Measurements from ENCODE around the gene RASGRF1.

DNA sequence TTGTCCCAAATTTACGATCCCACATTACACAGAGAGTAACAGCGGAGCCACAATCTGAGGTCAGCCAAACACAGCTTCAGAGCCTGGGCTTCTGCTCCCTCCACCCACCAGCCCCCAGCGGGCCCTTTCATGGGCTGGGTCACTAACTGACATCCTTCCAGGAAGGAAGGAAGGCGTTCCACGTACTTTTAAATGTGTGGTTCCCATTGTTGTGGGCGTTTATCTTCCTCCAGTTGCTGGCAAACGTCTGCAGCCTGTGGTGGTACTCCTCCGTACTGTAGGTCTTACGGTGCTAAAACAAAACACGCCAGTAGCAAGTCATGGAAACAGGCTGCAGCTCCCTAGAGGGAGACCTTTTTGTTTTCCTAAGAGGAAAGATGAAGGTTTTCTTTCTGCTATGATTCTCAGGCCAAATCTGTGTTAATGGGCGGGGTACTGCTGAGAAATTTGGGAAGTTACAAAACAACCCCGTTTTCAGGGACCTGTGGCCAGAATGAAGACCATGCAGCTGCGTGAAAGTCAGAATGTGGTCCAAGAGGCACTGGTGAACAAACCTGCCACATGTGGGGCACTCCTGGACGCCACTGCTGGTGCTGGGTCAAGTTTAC lies 153.3 kb downstream of the RASGRF1 start:
- TF ChIP-seq, protein P1, sequence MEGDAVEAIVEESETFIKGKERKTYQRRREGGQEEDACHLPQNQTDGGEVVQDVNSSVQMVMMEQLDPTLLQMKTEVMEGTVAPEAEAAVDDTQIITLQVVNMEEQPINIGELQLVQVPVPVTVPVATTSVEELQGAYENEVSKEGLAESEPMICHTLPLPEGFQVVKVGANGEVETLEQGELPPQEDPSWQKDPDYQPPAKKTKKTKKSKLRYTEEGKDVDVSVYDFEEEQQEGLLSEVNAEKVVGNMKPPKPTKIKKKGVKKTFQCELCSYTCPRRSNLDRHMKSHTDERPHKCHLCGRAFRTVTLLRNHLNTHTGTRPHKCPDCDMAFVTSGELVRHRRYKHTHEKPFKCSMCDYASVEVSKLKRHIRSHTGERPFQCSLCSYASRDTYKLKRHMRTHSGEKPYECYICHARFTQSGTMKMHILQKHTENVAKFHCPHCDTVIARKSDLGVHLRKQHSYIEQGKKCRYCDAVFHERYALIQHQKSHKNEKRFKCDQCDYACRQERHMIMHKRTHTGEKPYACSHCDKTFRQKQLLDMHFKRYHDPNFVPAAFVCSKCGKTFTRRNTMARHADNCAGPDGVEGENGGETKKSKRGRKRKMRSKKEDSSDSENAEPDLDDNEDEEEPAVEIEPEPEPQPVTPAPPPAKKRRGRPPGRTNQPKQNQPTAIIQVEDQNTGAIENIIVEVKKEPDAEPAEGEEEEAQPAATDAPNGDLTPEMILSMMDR (IDR thresholded peaks at IDR 0.05; ENCODE audit: low read length): no peak
- TF ChIP-seq EZH2 (optimal IDR thresholded peaks at IDR 0.05; ENCODE audit: low read depth, low read length): no peak
- TF ChIP-seq EZH2phosphoT487 (IDR thresholded peaks at IDR 0.05; ENCODE audit: low read length): no peak

Measured in MM.1S (cell line).